SK-N-SH treated with all-trans-retinoic acid at 6 μM for 48 hours (cell line): ENCODE measurements around the gene CYP4F22.

Source experiments
- ATAC-seq: fragments of 200-7000 bp; cut with Tn5 transposase; 3 replicates; pipeline ENCODE4 v1.9.1; 2020; ENCODE audit warnings: mild to moderate bottlenecking, moderate library complexity
- ARNTL ChIP-seq: fragments of 450-650 bp; formaldehyde crosslinking; IDR thresholded peaks from 2 replicates; pipeline ENCODE4 v1.5.0; 2020; ENCODE audit warnings: low read depth, mild to moderate bottlenecking, moderate library complexity, borderline replicate concordance
- CREB5 ChIP-seq: fragments of 250-450 bp; sonication (Bioruptor Pico); IDR thresholded peaks from 2 replicates; pipeline ENCODE4 v1.5.1; 2020; ENCODE audit warnings: low read depth, mild to moderate bottlenecking, moderate library complexity
- ESRRG ChIP-seq: fragments of 250-450 bp; sonication (Bioruptor Pico); IDR thresholded peaks from 2 replicates; pipeline ENCODE4 v1.6.1; 2021; ENCODE audit warnings: mild to moderate bottlenecking
- GLIS3 ChIP-seq: fragments of 250-450 bp; sonication (Bioruptor Pico); IDR thresholded peaks from 2 replicates; pipeline ENCODE4 v1.5.0; 2020; ENCODE audit warnings: mild to moderate bottlenecking, moderate library complexity
- ISL1 ChIP-seq: fragments of 250-450 bp; sonication (Bioruptor Pico); IDR thresholded peaks from 2 replicates; pipeline ENCODE4 v2.1.2; 2022; ENCODE audit warnings: mild to moderate bottlenecking, moderate library complexity
- OSR1 ChIP-seq: fragments of 250-450 bp; sonication (Bioruptor Pico); IDR thresholded peaks from 2 replicates; pipeline ENCODE4 v1.8.0; 2022; ENCODE audit warnings: moderate library complexity, mild to moderate bottlenecking, inconsistent platforms
- PATZ1 ChIP-seq: fragments of 250-450 bp; sonication (Bioruptor Pico); IDR thresholded peaks from 2 replicates; pipeline ENCODE4 v1.8.0; 2020; ENCODE audit warnings: mild to moderate bottlenecking, moderate library complexity, borderline replicate concordance
- PPARA ChIP-seq: fragments of 250-450 bp; sonication (Bioruptor Pico); IDR thresholded peaks from 2 replicates; pipeline ENCODE4 v1.5.0; 2020; ENCODE audit warnings: mild to moderate bottlenecking, borderline replicate concordance
- RARB ChIP-seq: fragments of 250-450 bp; sonication (Bioruptor Pico); IDR thresholded peaks from 2 replicates; pipeline ENCODE4 v1.8.0; 2021; ENCODE audit warnings: mild to moderate bottlenecking, moderate library complexity
- SNAI2 ChIP-seq: fragments of 250-450 bp; sonication (Bioruptor Pico); IDR thresholded peaks from 2 replicates; pipeline ENCODE4 v1.5.0; 2020; ENCODE audit warnings: mild to moderate bottlenecking, moderate library complexity
- TCF4 ChIP-seq: fragments of 250-450 bp; sonication (Bioruptor Pico); IDR thresholded peaks from 2 replicates; pipeline ENCODE4 v1.8.0; 2021; ENCODE audit warnings: mild to moderate bottlenecking, moderate library complexity, borderline replicate concordance
- TOX ChIP-seq: fragments of 250-450 bp; sonication (Bioruptor Pico); IDR thresholded peaks from 2 replicates; pipeline ENCODE4 v1.8.0; 2021; ENCODE audit warnings: mild to moderate bottlenecking, moderate library complexity, borderline replicate concordance
- TSHZ2 ChIP-seq: fragments of 250-450 bp; sonication (Bioruptor Pico); IDR thresholded peaks from 2 replicates; pipeline ENCODE4 v1.5.0; 2020; ENCODE audit warnings: mild to moderate bottlenecking, moderate library complexity
- ZFP3 ChIP-seq: fragments of 250-450 bp; sonication (Bioruptor Pico); IDR thresholded peaks from 2 replicates; pipeline ENCODE4 v1.5.0; 2020; ENCODE audit warnings: mild to moderate bottlenecking, moderate library complexity
- ZFP30 ChIP-seq: fragments of 450-650 bp; formaldehyde crosslinking; IDR thresholded peaks from 2 replicates; pipeline ENCODE4 v1.5.0; 2022; ENCODE audit warnings: mild to moderate bottlenecking, moderate library complexity
- ZNF565 ChIP-seq: fragments of 450-650 bp; formaldehyde crosslinking; conservative IDR thresholded peaks from 2 replicates; pipeline ENCODE4 v1.5.0; 2020; ENCODE audit warnings: low read depth, mild to moderate bottlenecking, moderate library complexity
- ZNF8 ChIP-seq: fragments of 450-650 bp; formaldehyde crosslinking; IDR thresholded peaks from 2 replicates; pipeline ENCODE4 v1.5.0; 2020; ENCODE audit warnings: mild to moderate bottlenecking, moderate library complexity
- TF ChIP-seq, protein P1 (sequence below): fragments of 250-450 bp; sonication (Bioruptor Pico); IDR thresholded peaks from 2 replicates; pipeline ENCODE4 v1.5.1; 2021; ENCODE audit warnings: mild to moderate bottlenecking, moderate library complexity
- TF ChIP-seq, protein P2 (sequence below): fragments of 250-450 bp; sonication (Bioruptor Pico); IDR thresholded peaks from 2 replicates; pipeline ENCODE4 v1.8.0; 2021; ENCODE audit warnings: low read depth, mild to moderate bottlenecking, moderate library complexity, borderline replicate concordance

The CYP4F22 gene

DNA sequence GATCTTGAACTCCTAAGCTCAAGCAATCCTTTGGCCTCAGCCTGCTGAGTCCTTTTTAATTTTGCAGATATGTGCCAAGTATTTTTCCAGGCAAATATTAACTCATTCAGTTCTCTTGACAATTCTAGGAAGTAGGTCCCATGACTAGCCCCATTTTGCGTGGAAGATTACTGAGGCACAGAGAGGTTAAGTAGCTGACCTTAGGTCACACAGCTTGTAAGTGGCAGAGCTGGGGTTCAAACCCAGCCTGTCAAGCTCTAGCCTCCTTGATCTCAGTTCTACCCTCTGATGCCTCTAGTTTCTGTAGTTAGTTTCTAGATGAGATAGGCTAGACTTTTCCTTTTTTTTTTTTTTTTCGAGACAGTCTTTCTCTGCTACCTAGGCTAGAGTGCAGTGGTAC lies 18.1 kb downstream of the CYP4F22 start (continued):
- no peak for TF ChIP-seq PATZ1 (CRISPR knock-in tag)
- no peak for TF ChIP-seq OSR1 (CRISPR knock-in tag)
- TF ChIP-seq ZNF565 (CRISPR knock-in tag): no peak
- TF ChIP-seq RARB (CRISPR knock-in tag): no peak
- TF ChIP-seq ARNTL (CRISPR knock-in tag): no peak
- no peak for TF ChIP-seq SNAI2

DNA sequence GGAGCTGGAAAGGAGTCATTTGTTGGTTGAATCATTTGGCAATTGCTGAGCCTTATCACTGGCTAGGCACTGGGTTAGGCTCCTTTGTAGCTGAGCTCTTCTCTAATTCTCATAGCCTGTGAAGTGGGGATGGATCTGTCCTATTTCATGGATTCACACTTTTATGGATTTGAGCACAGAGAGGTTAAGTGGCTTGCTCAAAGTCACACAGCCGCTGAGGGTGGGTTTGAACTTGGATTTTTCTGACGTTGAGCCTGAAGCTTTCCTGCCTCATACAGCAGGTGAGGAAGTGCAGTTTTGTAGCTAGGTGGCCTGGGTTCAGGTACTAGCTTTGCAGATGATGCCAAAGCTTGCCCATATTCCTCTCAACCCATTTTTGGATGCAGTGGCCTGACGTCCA lies 19.4 kb downstream of the CYP4F22 start:
- TF ChIP-seq ZNF8 (CRISPR knock-in tag) (no peak), ZFP3 (CRISPR knock-in tag) (no peak), TOX (CRISPR knock-in tag) (no peak), PPARA (CRISPR knock-in tag) (no peak), SNAI2 (no peak), ISL1 (CRISPR knock-in tag) (no peak), OSR1 (CRISPR knock-in tag) (no peak), ARNTL (CRISPR knock-in tag) (no peak), CREB5 (CRISPR knock-in tag) (no peak), ZFP30 (CRISPR knock-in tag) (no peak), GLIS3 (CRISPR knock-in tag) (no peak), TCF4 (CRISPR knock-in tag) (no peak), RARB (CRISPR knock-in tag) (no peak), ESRRG (no peak), TSHZ2 (no peak)
- TF ChIP-seq, protein P1, sequence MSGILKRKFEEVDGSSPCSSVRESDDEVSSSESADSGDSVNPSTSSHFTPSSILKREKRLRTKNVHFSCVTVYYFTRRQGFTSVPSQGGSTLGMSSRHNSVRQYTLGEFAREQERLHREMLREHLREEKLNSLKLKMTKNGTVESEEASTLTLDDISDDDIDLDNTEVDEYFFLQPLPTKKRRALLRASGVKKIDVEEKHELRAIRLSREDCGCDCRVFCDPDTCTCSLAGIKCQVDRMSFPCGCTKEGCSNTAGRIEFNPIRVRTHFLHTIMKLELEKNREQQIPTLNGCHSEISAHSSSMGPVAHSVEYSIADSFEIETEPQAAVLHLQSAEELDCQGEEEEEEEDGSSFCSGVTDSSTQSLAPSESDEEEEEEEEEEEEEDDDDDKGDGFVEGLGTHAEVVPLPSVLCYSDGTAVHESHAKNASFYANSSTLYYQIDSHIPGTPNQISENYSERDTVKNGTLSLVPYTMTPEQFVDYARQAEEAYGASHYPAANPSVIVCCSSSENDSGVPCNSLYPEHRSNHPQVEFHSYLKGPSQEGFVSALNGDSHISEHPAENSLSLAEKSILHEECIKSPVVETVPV (CRISPR knock-in tag): no peak
- TF ChIP-seq, protein P2, sequence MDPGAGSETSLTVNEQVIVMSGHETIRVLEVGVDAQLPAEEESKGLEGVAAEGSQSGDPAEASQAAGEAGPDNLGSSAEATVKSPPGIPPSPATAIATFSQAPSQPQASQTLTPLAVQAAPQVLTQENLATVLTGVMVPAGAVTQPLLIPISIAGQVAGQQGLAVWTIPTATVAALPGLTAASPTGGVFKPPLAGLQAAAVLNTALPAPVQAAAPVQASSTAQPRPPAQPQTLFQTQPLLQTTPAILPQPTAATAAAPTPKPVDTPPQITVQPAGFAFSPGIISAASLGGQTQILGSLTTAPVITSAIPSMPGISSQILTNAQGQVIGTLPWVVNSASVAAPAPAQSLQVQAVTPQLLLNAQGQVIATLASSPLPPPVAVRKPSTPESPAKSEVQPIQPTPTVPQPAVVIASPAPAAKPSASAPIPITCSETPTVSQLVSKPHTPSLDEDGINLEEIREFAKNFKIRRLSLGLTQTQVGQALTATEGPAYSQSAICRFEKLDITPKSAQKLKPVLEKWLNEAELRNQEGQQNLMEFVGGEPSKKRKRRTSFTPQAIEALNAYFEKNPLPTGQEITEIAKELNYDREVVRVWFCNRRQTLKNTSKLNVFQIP (CRISPR knock-in tag): no peak
- ATAC-seq: no peak

GRCh38 chr19:15529774-15530372 lies 21.5 kb downstream of the CYP4F22 start:
- ATAC-seq: no peak
- TF ChIP-seq ZFP3 (CRISPR knock-in tag) (peak; percentile 88), OSR1 (CRISPR knock-in tag) (no peak)
